Stimulated activated CD8-positive, alpha-beta memory T cell treated with anti-CD3 and anti-CD28 coated beads, Interleukin-4, amount 100 ng/mL, for 4 hours (primary cell): Measurements from ENCODE around the gene FHOD3.

Experiments
- DNase-seq, 2 donors: peaks; one replicate each; pipeline ENCODE4 v3.0.0-alpha.2; 2020; ENCODE audit warnings: low read depth in 2 of 2, low spot score in 1 of 2

The FHOD3 gene

GRCh38 chr18:36403896-36404820, 106.6 kb downstream of the FHOD3 start:
- DNase-seq: no peak

- no peak for DNase-seq
Observed at GRCh38 chr18:36405611-36406010, 108.1 kb downstream of the FHOD3 start.

- DNase-seq: no peak
Observed at GRCh38 chr18:36406805-36407204, 109.3 kb downstream of the FHOD3 start.

GRCh38 chr18:36408606-36409005, 111.1 kb downstream of the FHOD3 start:
- no peak for DNase-seq

- no peak for DNase-seq
Observed at GRCh38 chr18:36409779-36410178, 112.3 kb downstream of the FHOD3 start.

GRCh38 chr18:36410346-36410745, 112.8 kb downstream of the FHOD3 start:
- no peak for DNase-seq

- no peak for DNase-seq
Observed at GRCh38 chr18:36411745-36412168, 114.2 kb downstream of the FHOD3 start.

- no peak for DNase-seq
Observed at GRCh38 chr18:36412778-36413177, 115.3 kb downstream of the FHOD3 start.

- no peak for DNase-seq
Observed at GRCh38 chr18:36415171-36415570, 117.7 kb downstream of the FHOD3 start.

GRCh38 chr18:36415625-36416024, 118.1 kb downstream of the FHOD3 start:
- DNase-seq: no peak

- DNase-seq: no peak
Observed at GRCh38 chr18:36419188-36419899, 121.8 kb downstream of the FHOD3 start.

- no peak for DNase-seq
Observed at GRCh38 chr18:36419900-36420531, 122.5 kb downstream of the FHOD3 start.

GRCh38 chr18:36420826-36421225, 123.3 kb downstream of the FHOD3 start:
- no peak for DNase-seq

- no peak for DNase-seq
Observed at GRCh38 chr18:36424741-36425142, 127.2 kb downstream of the FHOD3 start.

- DNase-seq: no peak
Observed at GRCh38 chr18:36427369-36427768, 129.9 kb downstream of the FHOD3 start.

GRCh38 chr18:36427831-36428230, 130.3 kb downstream of the FHOD3 start:
- no peak for DNase-seq

GRCh38 chr18:36428431-36429029, 131.0 kb downstream of the FHOD3 start:
- no peak for DNase-seq

GRCh38 chr18:36432880-36433555, 135.5 kb downstream of the FHOD3 start:
- no peak for DNase-seq

GRCh38 chr18:36436387-36436786, 138.9 kb downstream of the FHOD3 start:
- no peak for DNase-seq

- no peak for DNase-seq
Observed at GRCh38 chr18:36440614-36441013, 143.1 kb downstream of the FHOD3 start.
